Kidney epithelial cell (primary cell): ENCODE data around the gene SLC51B. TPM values are rescaled to one million over a fixed set of nuclear protein-coding genes. Genes with fewer than 3 reads are reported as not detected.

Experiments
- DNase-seq: peaks from one replicate; pipeline ENCODE4 v3.0.0-alpha.2; 2010; ENCODE audit warnings: low read depth
- H3K27me3 ChIP-seq: 2 replicates; pipeline ENCODE4 v1.6.0; 2011; ENCODE audit warnings: low read length; ENCODE audit not compliant: control insufficient read depth, insufficient read depth
- H3K36me3 ChIP-seq: 2 replicates; pipeline ENCODE4 v1.5.1; 2011; ENCODE audit warnings: low read length; ENCODE audit not compliant: control insufficient read depth, insufficient read depth
- H3K4me3 ChIP-seq: 2 replicates; pipeline ENCODE4 v1.5.1; 2011; ENCODE audit warnings: low read depth, mild to moderate bottlenecking, control low read depth, low read length
- total RNA-seq: library from RNA; depleted of rRNA; stranded (reverse); fragments of >200 nt; gene quantifications from 2 replicates; pipeline ENCODE4 v1.2.3, GENCODE V29; 2015
- TF ChIP-seq, protein P1 (sequence below): IDR thresholded peaks from 2 replicates; pipeline ENCODE4 v1.5.1; 2011; ENCODE audit warnings: mild to moderate bottlenecking, moderate library complexity, low read length, control low read depth, inconsistent platforms; ENCODE audit not compliant: insufficient read depth, poor library complexity, severe bottlenecking

Gene SLC51B
- total RNA-seq, 1 donor from 2014 or later = not detected

DNA sequence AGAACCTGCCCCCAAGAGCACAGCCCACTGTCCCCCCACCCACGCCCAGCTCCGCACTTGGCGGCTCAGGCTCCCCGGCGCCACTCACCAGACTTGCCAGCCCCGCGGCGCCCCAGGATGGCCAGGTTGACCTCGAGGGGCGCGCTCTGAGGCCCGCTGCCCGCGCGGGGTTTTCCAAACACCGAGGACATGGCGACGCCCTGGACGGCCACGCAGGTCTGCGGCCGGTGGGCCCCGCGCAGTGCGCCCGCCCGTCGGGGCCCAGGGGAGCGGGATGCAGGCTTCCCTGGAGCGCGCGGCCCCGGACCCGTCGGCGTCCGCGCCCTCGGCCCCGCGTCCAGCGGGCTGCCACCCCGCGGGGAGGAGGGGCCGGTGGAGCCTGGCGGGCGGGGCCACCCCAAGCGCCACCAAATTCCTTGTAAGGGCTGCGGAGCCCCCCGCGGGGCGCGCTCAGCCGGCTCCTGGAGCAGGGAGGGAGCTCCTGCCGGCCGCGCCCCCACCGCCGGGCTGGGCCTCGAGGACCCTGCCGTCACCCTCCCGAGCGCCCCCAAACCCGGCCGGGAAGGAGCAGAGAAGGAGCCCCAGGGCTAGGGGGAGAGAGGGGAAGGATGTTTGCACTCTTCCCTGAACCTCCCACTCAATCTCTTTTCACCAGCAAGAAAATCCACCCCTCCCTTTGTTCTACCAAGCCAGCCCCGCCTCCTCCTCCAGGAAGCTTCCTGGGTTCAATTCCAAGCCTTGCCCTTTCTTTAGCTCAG, 22.6 kb downstream of the SLC51B start, which contains the start of gene RASL12:
TSS of gene RASL12 (minus strand) at position 347 of the 758 bp plus-strand sequence. CDS start at position 191, 156 bp downstream.
- H3K27me3 ChIP-seq = peaks cover 33% of the 10 kb centered on the region
- TF ChIP-seq, protein P1, sequence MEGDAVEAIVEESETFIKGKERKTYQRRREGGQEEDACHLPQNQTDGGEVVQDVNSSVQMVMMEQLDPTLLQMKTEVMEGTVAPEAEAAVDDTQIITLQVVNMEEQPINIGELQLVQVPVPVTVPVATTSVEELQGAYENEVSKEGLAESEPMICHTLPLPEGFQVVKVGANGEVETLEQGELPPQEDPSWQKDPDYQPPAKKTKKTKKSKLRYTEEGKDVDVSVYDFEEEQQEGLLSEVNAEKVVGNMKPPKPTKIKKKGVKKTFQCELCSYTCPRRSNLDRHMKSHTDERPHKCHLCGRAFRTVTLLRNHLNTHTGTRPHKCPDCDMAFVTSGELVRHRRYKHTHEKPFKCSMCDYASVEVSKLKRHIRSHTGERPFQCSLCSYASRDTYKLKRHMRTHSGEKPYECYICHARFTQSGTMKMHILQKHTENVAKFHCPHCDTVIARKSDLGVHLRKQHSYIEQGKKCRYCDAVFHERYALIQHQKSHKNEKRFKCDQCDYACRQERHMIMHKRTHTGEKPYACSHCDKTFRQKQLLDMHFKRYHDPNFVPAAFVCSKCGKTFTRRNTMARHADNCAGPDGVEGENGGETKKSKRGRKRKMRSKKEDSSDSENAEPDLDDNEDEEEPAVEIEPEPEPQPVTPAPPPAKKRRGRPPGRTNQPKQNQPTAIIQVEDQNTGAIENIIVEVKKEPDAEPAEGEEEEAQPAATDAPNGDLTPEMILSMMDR = no peak
- no peaks in the 10 kb centered on the region for H3K36me3 ChIP-seq
- H3K4me3 ChIP-seq = no peak within 1 kb of the TSS
- DNase-seq = no peak

DNA sequence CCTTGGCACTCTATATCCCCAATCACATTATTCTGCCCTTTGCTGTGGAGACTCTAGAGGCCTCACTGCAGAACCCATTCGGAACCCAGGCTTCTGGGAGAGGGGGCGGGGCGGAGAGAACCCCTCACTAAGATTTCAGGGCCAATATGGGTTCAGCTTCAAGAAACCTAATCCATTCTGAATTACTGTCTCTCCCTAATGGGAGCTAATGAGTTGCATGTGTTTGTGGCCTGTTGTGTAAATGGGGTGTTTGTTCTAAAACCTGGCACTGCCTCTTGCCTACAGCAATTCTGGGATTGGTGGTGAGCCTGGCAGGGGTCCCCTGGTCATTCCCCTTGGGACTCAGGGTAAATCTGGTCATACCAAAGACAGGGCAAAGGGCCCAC, 23.2 kb downstream of the SLC51B start:
- no peak for DNase-seq
- peaks cover 31% of the 10 kb centered on the region for H3K27me3 ChIP-seq
- H3K36me3 ChIP-seq = no peaks in the 10 kb centered on the region
- H3K4me3 ChIP-seq = no peak overlapping the region
- TF ChIP-seq, protein P1 = no peak

DNA sequence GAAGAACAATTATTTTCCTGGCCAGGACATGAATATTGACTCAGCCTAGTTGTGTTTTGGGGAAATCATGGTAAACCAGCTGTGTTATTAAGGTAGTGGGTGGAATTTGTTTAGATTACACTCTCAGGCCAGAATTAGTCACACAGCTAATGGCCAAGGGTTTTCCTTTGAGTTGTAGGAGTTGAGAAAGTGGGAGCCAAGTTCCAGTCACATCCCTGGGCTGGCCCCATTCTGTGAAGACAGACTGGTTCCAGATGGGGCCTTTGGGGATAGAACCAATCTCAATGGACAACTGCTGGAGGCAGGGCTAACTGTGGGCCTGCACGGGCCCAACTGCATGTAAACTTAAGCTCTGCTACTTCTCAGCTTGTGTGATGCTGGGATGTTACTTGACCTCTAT, 24.0 kb downstream of the SLC51B start:
- no peak overlapping the region for H3K4me3 ChIP-seq
- TF ChIP-seq, protein P1 = no peak
- H3K27me3 ChIP-seq = peaks cover 27% of the 10 kb centered on the region
- H3K36me3 ChIP-seq = no peaks in the 10 kb centered on the region
- no peak for DNase-seq

DNA sequence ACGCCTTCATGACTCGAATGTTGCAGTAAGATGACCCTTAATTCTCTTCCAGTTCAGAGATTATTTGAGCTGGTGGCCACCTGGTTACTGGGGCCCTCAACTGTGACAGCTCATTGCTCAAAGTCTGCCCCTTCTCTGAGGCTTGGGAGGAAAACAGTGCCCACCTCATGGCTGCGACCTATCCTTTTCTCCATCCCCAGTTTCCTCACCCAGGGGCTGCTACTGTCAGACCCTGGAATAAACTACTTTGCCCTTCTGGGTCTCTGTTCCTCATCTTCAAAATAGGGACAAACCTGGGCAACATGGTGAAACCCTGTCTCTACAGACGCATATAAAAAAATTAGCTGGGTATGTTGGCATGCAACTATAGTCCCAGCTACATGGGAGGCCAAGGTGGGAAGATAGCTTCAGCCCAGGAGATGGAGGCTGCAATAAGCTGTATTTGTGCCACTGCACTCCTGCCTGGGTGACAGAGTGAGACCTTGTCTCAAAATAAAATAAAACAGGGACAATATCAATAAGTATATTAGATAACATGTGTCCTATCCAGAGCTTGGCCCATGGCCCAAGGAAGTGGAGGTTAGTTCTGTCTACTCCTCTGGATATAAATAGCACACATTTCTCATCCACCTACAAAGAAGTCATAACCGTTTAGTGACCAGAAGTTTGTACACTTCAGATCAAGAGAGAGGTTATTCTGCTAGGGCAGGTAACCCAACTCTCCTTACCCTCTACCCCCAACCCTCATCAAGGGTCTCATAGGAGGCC, 24.8 kb downstream of the SLC51B start:
- H3K27me3 ChIP-seq = peaks cover 26% of the 10 kb centered on the region
- H3K36me3 ChIP-seq = no peaks in the 10 kb centered on the region
- TF ChIP-seq, protein P1 = no peak
- DNase-seq = no peak
- H3K4me3 ChIP-seq = no peak overlapping the region

DNA sequence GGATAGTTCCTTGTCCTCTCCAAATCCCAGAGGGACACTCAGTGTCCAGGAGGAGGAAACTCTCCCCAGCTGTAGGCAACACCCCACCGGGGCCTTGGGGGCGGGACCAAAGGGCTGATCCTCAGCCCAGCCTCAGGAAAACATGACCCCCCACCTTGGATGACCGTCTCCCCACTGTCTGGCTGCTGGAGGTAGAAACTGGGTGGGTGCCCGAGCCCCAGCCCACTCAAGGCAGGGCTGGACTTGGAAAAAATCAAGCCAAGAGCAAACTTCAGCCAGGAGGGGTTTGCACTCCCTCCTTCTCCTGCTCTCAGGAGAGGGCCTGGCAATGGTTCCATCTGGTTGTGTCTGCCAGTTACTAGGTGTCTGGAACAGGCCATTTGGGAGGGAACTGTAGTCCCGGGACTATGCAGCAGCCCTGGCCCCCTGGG, 26.2 kb downstream of the SLC51B start:
- H3K27me3 ChIP-seq = peaks cover 15% of the 10 kb centered on the region
- H3K4me3 ChIP-seq = no peak overlapping the region
- no peak for DNase-seq
- no peaks in the 10 kb centered on the region for H3K36me3 ChIP-seq
- TF ChIP-seq, protein P1 = no peak
